ENCODE data around the gene SLC35B1. TPM values are rescaled to one million over a fixed set of nuclear protein-coding genes. Genes with fewer than 3 reads are reported as not detected.

The SLC35B1 gene
- total RNA-seq, 4 donors from 2014 or later: 17.9 to 35.6 (median 19.5) TPM

- no peaks in the 10 kb centered on the region for H3K9me3 ChIP-seq
- H3K4me3 ChIP-seq: no peak overlapping the region
- WGBS, 2 donors (ENCODE audit: low coverage in 1 of 2): 47 to 54% methylated on average over 1 of the region's 1 CpG
- H3K4me1 ChIP-seq: peaks cover 0 to 52% (median 0%) of the 10 kb centered on the region in 3 donors
- peaks cover 0 to 91% of the 10 kb centered on the region in 2 donors for H3K36me3 ChIP-seq
- no peak for ATAC-seq
- no peak for TF ChIP-seq POLR2A (IDR thresholded peaks at IDR 0.05)
- TF ChIP-seq CTCF (IDR thresholded peaks at IDR 0.05): no peak
- no peak for TF ChIP-seq POLR2AphosphoS5 (IDR thresholded peaks at IDR 0.05)
- no peak for TF ChIP-seq EP300 (IDR thresholded peaks at IDR 0.05)
- peak overlapping the region; percentile 20 to 75 (median 65) for H3K27ac ChIP-seq
- no peaks in the 10 kb centered on the region for H3K27me3 ChIP-seq
These were observed 9.1 kb upstream of the SLC35B1 start for GRCh38 chr17:49716668-49717364.

GRCh38 chr17:49715717-49716279, 8.0 kb upstream of the SLC35B1 start:
- H3K4me1 ChIP-seq: peaks cover 0 to 48% (median 0%) of the 10 kb centered on the region in 3 donors
- H3K9me3 ChIP-seq: no peaks in the 10 kb centered on the region
- H3K27me3 ChIP-seq: no peaks in the 10 kb centered on the region
- no peak overlapping the region for H3K4me3 ChIP-seq
- no peak for TF ChIP-seq POLR2A (IDR thresholded peaks at IDR 0.05)
- no peak for TF ChIP-seq CTCF (IDR thresholded peaks at IDR 0.05)
- TF ChIP-seq POLR2AphosphoS5 (IDR thresholded peaks at IDR 0.05): no peak
- no peak for TF ChIP-seq EP300 (IDR thresholded peaks at IDR 0.05)
- peaks cover 0 to 97% of the 10 kb centered on the region in 2 donors for H3K36me3 ChIP-seq
- WGBS, 2 donors (ENCODE audit: low coverage in 1 of 2): 42 to 82% methylated on average over 5 to 6 of the region's 9 CpGs
- peak overlapping the region; percentile 20 to 75 (median 65) for H3K27ac ChIP-seq
- ATAC-seq: no peak

GRCh38 chr17:49715216-49715615, 7.5 kb upstream of the SLC35B1 start:
- ATAC-seq: no peak
- WGBS, 2 donors (ENCODE audit: low coverage in 1 of 2): 50 to 64% methylated on average over 2 to 3 of the region's 4 CpGs
- H3K27ac ChIP-seq: peak overlapping the region in 3 of 4 donors; percentile 61 to 75 (median 69)

GRCh38 chr17:49708515-49709183, 885 bp upstream of the SLC35B1 start:
- peak; percentile 1 for ATAC-seq
- Histone ChIP-seq H3K36me3 (peaks cover 0 to 61% of the 10 kb centered on the region in 2 donors), H3K27ac (peak overlapping the region in 3 of 4 donors; percentile 92 to 93 (median 93)), H3K4me1 (peaks cover 7 to 35% (median 14%) of the 10 kb centered on the region in 3 donors), H3K27me3 (no peaks in the 10 kb centered on the region), H3K9me3 (no peaks in the 10 kb centered on the region), H3K4me3 (peak overlapping the region in 1 of 2 donors; percentile 99)
- no peak for TF ChIP-seq CTCF (IDR thresholded peaks at IDR 0.05)
- no peak for TF ChIP-seq POLR2A (IDR thresholded peaks at IDR 0.05)
- TF ChIP-seq POLR2AphosphoS5 (IDR thresholded peaks at IDR 0.05): no peak
- no peak for TF ChIP-seq EP300 (IDR thresholded peaks at IDR 0.05)
- WGBS, 2 donors (ENCODE audit: low coverage in 1 of 2): 37 to 44% methylated on average over 7 to 8 of the region's 15 CpGs

More at GRCh38 chr17:49715216-49715615, 7.5 kb upstream of the SLC35B1 start:
- H3K4me3 ChIP-seq: no peak overlapping the region
- H3K27me3 ChIP-seq: no peaks in the 10 kb centered on the region
- H3K36me3 ChIP-seq: peaks cover 0 to 100% of the 10 kb centered on the region in 2 donors
- H3K4me1 ChIP-seq: peaks cover 0 to 42% (median 0%) of the 10 kb centered on the region in 3 donors
- no peaks in the 10 kb centered on the region for H3K9me3 ChIP-seq
- TF ChIP-seq POLR2AphosphoS5 (IDR thresholded peaks at IDR 0.05) (no peak), POLR2A (IDR thresholded peaks at IDR 0.05) (no peak), EP300 (IDR thresholded peaks at IDR 0.05) (no peak), CTCF (IDR thresholded peaks at IDR 0.05) (no peak)
